A375 (cell line): Measurements from ENCODE around the gene GALNTL6. TPM values are rescaled to one million over a fixed set of nuclear protein-coding genes. Genes with fewer than 3 reads are reported as not detected.

ENCODE experiments used
- total RNA-seq: library from RNA; depleted of rRNA; stranded (reverse); fragments of >200 nt; shearing (Covaris generic); gene quantifications from 2 replicates; pipeline ENCODE4 v1.2.3, GENCODE V29; 2014; rRNA removed

Gene GALNTL6
- 0.45 and 1.5 TPM in 2 replicates for total RNA-seq

DNA sequence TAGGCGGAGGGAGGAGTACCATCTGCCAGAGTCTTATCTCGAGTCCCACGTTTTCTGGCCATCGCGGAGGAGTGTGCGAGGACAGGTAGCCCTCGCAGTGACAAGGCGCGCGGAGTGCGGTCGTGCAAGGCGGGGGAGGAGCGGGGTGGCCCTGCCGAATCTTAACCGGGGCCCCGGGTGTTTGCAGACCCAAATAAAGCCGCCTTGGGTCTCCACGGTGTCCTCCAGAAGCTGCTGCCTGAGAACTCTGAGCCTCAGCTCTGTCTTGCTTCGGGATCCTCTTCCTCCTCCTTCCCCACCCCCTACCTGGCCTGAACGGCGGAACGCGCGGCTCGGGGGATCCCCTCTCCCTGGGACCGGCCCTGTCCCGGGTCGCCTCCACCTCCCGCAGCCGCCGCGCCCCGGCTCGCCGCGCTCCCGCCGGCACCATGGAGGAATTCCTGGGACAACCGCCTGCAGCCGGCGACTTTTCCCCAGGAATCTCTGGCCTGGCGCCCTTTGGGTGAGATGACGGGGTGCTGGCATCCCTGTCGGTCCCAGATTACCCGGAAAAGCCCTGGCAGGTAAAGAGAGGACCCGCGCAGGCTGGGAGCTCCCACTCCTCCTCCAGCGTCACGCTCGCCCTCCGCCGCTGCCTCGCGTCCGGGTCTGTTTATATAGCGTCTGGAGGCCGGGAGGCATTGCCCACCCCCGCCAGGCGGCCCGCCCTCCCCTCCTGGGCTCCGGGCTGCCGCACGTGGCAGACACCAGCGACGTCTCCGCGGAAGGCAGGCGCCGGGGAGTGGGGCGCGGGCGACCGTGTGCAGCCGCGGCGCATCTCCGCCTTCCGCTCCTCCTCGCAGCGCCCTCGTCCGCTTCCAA, at the start of gene GALNTL6:
GALNTL6 (plus strand) TSS at position 740 of the 861 bp plus-strand sequence.

